ENCODE results near the gene SVOPL.

Gene SVOPL

DNA sequence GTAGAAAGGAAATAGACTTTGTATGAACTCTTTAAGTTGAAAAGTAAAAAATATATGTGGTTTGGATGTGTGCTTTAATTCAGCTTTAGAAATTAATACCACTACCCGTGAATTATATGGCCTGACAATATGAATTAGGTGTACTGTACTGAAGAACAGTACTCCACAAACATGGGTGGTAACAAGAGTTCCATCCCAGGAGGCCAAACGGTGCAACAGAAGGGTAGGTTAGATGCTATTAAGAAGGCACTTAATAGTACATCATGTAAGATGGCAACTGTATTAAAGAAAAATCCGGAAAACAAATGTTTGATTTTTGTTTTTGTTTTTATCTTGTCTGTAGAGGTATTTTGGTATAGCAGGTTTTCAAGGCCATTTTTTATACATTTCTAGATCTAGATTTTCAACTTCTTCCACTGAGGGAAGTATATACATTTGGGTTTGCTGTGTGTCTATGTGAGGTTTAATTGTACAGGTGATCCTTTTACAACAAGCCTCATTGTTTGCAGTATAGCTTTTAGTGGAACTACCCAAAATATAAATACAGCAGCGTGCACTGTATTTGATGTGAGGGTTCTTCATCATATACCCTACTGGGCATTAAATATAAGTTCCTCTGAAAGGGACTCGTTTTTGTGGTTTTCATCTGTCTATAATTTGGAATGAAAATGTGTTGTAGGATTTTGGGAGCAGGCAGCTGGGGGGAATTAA, 115.7 kb downstream of the SVOPL start:
- Mint-ChIP-seq H3K4me3 (no peak overlapping the region), H3K27me3 (ENCODE audit: low read depth) (no peaks in the 10 kb centered on the region), H3K36me3 (ENCODE audit: low read depth) (peaks cover 22% of the 10 kb centered on the region), H3K27ac (no peak overlapping the region), H3K4me1 (ENCODE audit: low read depth) (no peaks in the 10 kb centered on the region), H3K9me3 (no peaks in the 10 kb centered on the region)

DNA sequence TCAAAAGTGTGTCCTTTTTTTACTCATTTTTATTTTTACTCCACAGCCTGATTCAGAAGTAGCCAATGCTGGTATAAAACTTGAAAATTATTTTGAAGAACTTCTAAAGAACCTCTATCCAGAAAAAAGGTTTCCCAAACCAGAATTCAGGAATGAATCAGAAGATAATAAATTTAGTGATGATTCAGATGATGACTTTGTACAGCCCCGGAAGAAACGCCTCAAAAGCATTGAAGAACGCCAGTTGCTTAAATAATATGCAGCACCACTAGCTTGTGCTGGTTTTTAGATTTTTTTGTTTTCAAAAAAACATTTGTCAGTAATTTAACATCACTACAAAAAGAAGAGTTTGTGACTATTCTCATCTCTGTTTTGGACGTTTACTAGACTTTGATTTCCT, 116.5 kb downstream of the SVOPL start:
- H3K4me1 Mint-ChIP-seq (ENCODE audit: low read depth): no peaks in the 10 kb centered on the region
- H3K4me3 Mint-ChIP-seq: no peak overlapping the region
- H3K9me3 Mint-ChIP-seq: no peaks in the 10 kb centered on the region
- no peak overlapping the region for H3K27ac Mint-ChIP-seq
- H3K36me3 Mint-ChIP-seq (ENCODE audit: low read depth): peaks cover 27% of the 10 kb centered on the region
- H3K27me3 Mint-ChIP-seq (ENCODE audit: low read depth): no peaks in the 10 kb centered on the region

DNA sequence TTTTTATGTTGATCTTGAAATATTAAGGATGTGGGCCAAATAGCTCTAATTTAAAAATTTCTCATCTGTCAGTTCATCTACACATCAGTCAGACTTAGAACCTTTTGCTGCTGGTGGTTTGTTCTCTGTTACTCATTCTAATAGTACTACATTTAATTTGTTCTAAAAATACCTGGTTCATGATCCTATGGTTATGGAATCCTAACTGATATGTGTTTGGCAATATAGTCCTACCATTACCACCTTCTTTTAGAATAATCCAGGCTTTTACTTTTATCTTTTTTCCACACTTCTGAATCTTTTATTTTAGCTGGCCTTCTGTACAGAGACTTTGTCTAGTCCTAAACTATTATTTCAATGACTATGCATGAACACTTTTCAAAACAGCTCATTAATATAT, 116.9 kb downstream of the SVOPL start:
- H3K27ac Mint-ChIP-seq: no peak overlapping the region
- H3K27me3 Mint-ChIP-seq (ENCODE audit: low read depth): no peaks in the 10 kb centered on the region
- H3K36me3 Mint-ChIP-seq (ENCODE audit: low read depth): peaks cover 32% of the 10 kb centered on the region
- no peaks in the 10 kb centered on the region for H3K4me1 Mint-ChIP-seq (ENCODE audit: low read depth)
- H3K9me3 Mint-ChIP-seq: no peaks in the 10 kb centered on the region
- H3K4me3 Mint-ChIP-seq: no peak overlapping the region

- Mint-ChIP-seq H3K9me3 (no peaks in the 10 kb centered on the region), H3K27ac (no peak overlapping the region), H3K36me3 (ENCODE audit: low read depth) (peaks cover 47% of the 10 kb centered on the region)
These were observed 120.1 kb downstream of the SVOPL start for GRCh38 chr7:138581065-138581464.

DNA sequence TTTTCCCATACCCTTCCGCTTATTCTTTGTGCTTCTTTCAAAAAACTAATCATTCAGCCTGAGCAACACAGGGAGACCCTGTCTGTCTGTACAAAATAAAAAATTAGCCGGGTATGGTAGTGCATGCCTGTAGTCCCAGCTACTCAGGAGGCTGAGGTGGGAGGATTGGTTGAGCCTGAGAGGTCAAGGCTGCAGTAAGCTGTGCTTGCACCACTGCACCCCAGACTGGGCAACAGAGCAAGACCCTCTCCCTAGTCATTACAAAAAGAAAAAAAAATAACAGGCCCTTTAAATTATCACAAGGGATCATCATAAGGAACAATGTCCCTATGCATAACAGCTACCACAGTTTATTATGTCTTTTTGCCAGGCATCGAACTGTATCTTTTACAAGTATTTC, 121.5 kb downstream of the SVOPL start:
- Mint-ChIP-seq H3K4me1 (ENCODE audit: low read depth) (no peaks in the 10 kb centered on the region), H3K27ac (no peak overlapping the region), H3K27me3 (ENCODE audit: low read depth) (no peaks in the 10 kb centered on the region), H3K9me3 (no peaks in the 10 kb centered on the region), H3K36me3 (ENCODE audit: low read depth) (peaks cover 37% of the 10 kb centered on the region), H3K4me3 (no peak overlapping the region)

More at GRCh38 chr7:138581065-138581464, 120.1 kb downstream of the SVOPL start:
- Mint-ChIP-seq H3K4me1 (ENCODE audit: low read depth) (no peaks in the 10 kb centered on the region), H3K4me3 (no peak overlapping the region), H3K27me3 (ENCODE audit: low read depth) (no peaks in the 10 kb centered on the region)

DNA sequence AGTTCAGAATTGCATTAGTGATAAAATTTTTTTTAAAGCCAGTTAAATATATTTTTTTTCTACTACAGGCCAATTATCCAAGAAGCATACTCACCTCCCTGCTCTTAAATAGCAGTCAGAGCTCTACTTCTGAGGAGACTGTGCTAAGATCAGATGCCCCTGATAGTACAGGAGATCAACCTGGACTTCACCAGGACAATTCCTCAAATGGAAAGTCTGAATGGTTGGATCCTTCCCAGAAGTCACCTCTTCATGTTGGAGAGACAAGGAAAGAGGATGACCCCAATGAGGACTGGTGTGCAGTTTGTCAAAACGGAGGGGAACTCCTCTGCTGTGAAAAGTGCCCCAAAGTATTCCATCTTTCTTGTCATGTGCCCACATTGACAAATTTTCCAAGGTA, 122.0 kb downstream of the SVOPL start:
- no peaks in the 10 kb centered on the region for H3K9me3 Mint-ChIP-seq
- H3K4me1 Mint-ChIP-seq (ENCODE audit: low read depth): no peaks in the 10 kb centered on the region
- H3K36me3 Mint-ChIP-seq (ENCODE audit: low read depth): peaks cover 33% of the 10 kb centered on the region
- no peak overlapping the region for H3K27ac Mint-ChIP-seq
- no peak overlapping the region for H3K4me3 Mint-ChIP-seq
- no peaks in the 10 kb centered on the region for H3K27me3 Mint-ChIP-seq (ENCODE audit: low read depth)

- Mint-ChIP-seq H3K27ac (no peak overlapping the region), H3K4me3 (no peak overlapping the region), H3K4me1 (ENCODE audit: low read depth) (no peaks in the 10 kb centered on the region), H3K9me3 (no peaks in the 10 kb centered on the region), H3K36me3 (ENCODE audit: low read depth) (peaks cover 44% of the 10 kb centered on the region), H3K27me3 (ENCODE audit: low read depth) (no peaks in the 10 kb centered on the region)
These were observed 125.2 kb downstream of the SVOPL start for GRCh38 chr7:138575897-138576428.

GRCh38 chr7:138573741-138574140, 127.4 kb downstream of the SVOPL start:
- no peaks in the 10 kb centered on the region for H3K27me3 Mint-ChIP-seq (ENCODE audit: low read depth)
- H3K4me1 Mint-ChIP-seq (ENCODE audit: low read depth): no peaks in the 10 kb centered on the region
- no peak overlapping the region for H3K4me3 Mint-ChIP-seq
- peaks cover 50% of the 10 kb centered on the region for H3K36me3 Mint-ChIP-seq (ENCODE audit: low read depth)
- H3K27ac Mint-ChIP-seq: no peak overlapping the region
- peaks cover 7% of the 10 kb centered on the region for H3K9me3 Mint-ChIP-seq

GRCh38 chr7:138570715-138571114, 130.4 kb downstream of the SVOPL start:
- Mint-ChIP-seq H3K4me3 (no peak overlapping the region), H3K9me3 (peaks cover 17% of the 10 kb centered on the region), H3K4me1 (ENCODE audit: low read depth) (no peaks in the 10 kb centered on the region), H3K27me3 (ENCODE audit: low read depth) (no peaks in the 10 kb centered on the region), H3K27ac (no peak overlapping the region), H3K36me3 (ENCODE audit: low read depth) (peaks cover 53% of the 10 kb centered on the region)

DNA sequence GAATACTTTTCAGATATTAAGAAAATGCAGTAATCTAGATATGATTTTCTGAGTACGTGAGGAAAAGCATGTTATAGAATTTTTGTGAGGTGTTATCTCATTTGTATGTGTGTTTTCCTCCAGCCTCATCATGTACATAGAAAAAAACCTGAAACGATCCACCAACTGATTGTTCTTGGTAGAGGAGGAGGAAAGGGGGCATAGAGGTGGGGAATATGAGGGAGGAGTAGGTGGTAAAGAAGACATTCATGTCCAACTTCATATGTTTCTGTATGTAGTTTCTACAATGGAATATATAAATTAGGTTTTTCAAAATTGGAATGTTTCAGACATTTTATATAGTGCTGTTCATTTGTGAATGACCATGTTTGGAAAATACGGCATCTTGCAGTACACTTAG, 131.7 kb downstream of the SVOPL start:
- Mint-ChIP-seq H3K4me3 (no peak overlapping the region), H3K4me1 (ENCODE audit: low read depth) (no peaks in the 10 kb centered on the region), H3K9me3 (peaks cover 30% of the 10 kb centered on the region), H3K27me3 (ENCODE audit: low read depth) (no peaks in the 10 kb centered on the region), H3K27ac (no peak overlapping the region), H3K36me3 (ENCODE audit: low read depth) (peaks cover 66% of the 10 kb centered on the region)

GRCh38 chr7:138568655-138569054, 132.5 kb downstream of the SVOPL start:
- H3K27ac Mint-ChIP-seq: no peak overlapping the region
- H3K9me3 Mint-ChIP-seq: peaks cover 36% of the 10 kb centered on the region
- H3K4me3 Mint-ChIP-seq: no peak overlapping the region
- H3K36me3 Mint-ChIP-seq (ENCODE audit: low read depth): peaks cover 66% of the 10 kb centered on the region
- no peaks in the 10 kb centered on the region for H3K4me1 Mint-ChIP-seq (ENCODE audit: low read depth)
- no peaks in the 10 kb centered on the region for H3K27me3 Mint-ChIP-seq (ENCODE audit: low read depth)

DNA sequence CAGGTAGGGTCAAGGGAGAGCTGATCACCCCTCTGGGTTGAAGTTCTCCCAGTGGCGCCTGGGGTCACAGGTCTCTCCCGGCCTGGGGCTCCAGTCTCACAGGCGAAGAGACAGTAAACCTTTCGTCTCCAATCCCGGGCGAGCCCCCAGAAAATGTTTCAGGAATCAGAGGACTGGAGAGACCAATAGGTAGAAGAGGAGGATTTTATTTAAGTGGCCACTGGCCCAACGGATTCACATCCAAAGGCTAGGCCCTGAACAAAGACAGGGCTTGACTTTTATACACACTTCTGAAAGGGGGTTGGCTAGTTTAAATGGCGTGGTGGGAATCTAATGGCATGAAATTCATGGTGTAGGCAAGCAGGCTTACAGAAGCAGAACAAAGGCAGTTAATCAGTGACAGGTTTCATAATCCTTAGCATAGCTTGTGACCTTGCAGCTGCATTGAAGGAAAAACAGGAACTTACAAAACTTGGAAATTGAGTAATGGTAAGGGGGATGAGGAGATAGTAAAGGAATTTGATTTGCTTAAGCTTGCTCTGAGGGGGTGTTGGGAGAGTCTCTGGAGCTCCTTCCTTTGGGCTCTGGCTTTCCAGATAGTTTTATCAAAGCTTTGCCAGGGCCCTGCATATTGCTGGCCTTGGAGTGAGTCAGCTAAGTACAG, 135.6 kb downstream of the SVOPL start:
- Mint-ChIP-seq H3K4me3 (no peak overlapping the region), H3K27ac (no peak overlapping the region), H3K9me3 (peaks cover 43% of the 10 kb centered on the region), H3K27me3 (ENCODE audit: low read depth) (no peaks in the 10 kb centered on the region), H3K4me1 (ENCODE audit: low read depth) (no peaks in the 10 kb centered on the region), H3K36me3 (ENCODE audit: low read depth) (peaks cover 73% of the 10 kb centered on the region)

- Mint-ChIP-seq H3K4me3 (no peak overlapping the region), H3K36me3 (ENCODE audit: low read depth) (peaks cover 71% of the 10 kb centered on the region), H3K27me3 (ENCODE audit: low read depth) (no peaks in the 10 kb centered on the region), H3K27ac (no peak overlapping the region), H3K4me1 (ENCODE audit: low read depth) (no peaks in the 10 kb centered on the region), H3K9me3 (peaks cover 42% of the 10 kb centered on the region)
These were observed 136.1 kb downstream of the SVOPL start for GRCh38 chr7:138565071-138565450.

DNA sequence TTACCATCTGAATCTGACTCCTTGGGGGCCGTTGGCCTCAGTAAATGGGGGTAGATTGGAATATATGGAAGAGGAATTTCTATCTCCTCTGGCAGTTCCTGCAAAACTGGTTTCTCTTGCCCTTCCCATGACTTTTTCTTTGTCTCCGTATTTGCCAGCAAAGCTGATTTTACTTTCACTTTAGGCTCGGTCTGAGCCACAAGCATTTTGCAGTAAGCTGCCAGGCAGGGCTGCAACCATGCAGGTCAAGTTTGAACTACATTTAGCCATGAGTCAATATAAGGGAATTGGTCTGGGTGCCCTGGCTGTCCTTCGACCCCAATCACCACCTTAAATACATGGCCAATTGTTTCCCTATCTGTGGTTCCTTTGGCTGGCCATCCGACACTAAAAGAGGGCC, 136.8 kb downstream of the SVOPL start:
- peaks cover 72% of the 10 kb centered on the region for H3K36me3 Mint-ChIP-seq (ENCODE audit: low read depth)

GRCh38 chr7:138563808-138564207, 137.4 kb downstream of the SVOPL start:
- Mint-ChIP-seq H3K36me3 (ENCODE audit: low read depth) (peaks cover 71% of the 10 kb centered on the region), H3K27ac (no peak overlapping the region)

More for the DNA sequence above, 136.8 kb downstream of the SVOPL start:
- no peak overlapping the region for H3K27ac Mint-ChIP-seq
- no peaks in the 10 kb centered on the region for H3K4me1 Mint-ChIP-seq (ENCODE audit: low read depth)
- no peak overlapping the region for H3K4me3 Mint-ChIP-seq
- H3K9me3 Mint-ChIP-seq: peaks cover 42% of the 10 kb centered on the region
- H3K27me3 Mint-ChIP-seq (ENCODE audit: low read depth): no peaks in the 10 kb centered on the region

More at GRCh38 chr7:138563808-138564207, 137.4 kb downstream of the SVOPL start:
- Mint-ChIP-seq H3K9me3 (peaks cover 39% of the 10 kb centered on the region), H3K4me1 (ENCODE audit: low read depth) (no peaks in the 10 kb centered on the region), H3K4me3 (no peak overlapping the region), H3K27me3 (ENCODE audit: low read depth) (no peaks in the 10 kb centered on the region)

All from T-helper 1 cell treated with Interleukin-12 subunit alpha and Interleukin-12 subunit beta and Interleukin-4 antibody, amounts not matched to agents 30 μg/mL and 1 μg/mL, for 36 hours (primary cell).